Measurements from ENCODE around the gene ASIC3.
A peak's percentile ranks its signal among the peaks of the same experiment; 100 is the strongest.

Gene ASIC3

GRCh38 chr7:151056666-151057505 is 8.6 kb downstream of the ASIC3 start:
- DNase-seq (ENCODE audit: low read depth): no peak

GRCh38 chr7:151057506-151057988 is 9.2 kb downstream of the ASIC3 start, which contains the start of gene CDK5:
CDK5 (minus strand) TSS chr7:151057897; CDS start chr7:151057848, 49 bp downstream.
- no peak for DNase-seq (ENCODE audit: low read depth)

GRCh38 chr7:151057989-151058780 is 9.9 kb downstream of the ASIC3 start:
- peak; percentile 97 for DNase-seq (ENCODE audit: low read depth)

GRCh38 chr7:151058781-151059366 is 10.5 kb downstream of the ASIC3 start:
- no peak for DNase-seq (ENCODE audit: low read depth)

- peak; percentile 57 for DNase-seq (ENCODE audit: low read depth)
Measured at GRCh38 chr7:151059367-151060112, 11.2 kb downstream of the ASIC3 start, which contains the start of gene SLC4A2. SLC4A2 (plus strand) TSS chr7:151059589; CDS start chr7:151061988, 2,399 bp downstream.

GRCh38 chr7:151060113-151060415 is 11.7 kb downstream of the ASIC3 start:
- no peak for DNase-seq (ENCODE audit: low read depth)

GRCh38 chr7:151060416-151061212 is 12.3 kb downstream of the ASIC3 start:
- no peak for DNase-seq (ENCODE audit: low read depth)

GRCh38 chr7:151061213-151062110 is 13.1 kb downstream of the ASIC3 start:
- no peak for DNase-seq (ENCODE audit: low read depth)

GRCh38 chr7:151062111-151062398 is 13.7 kb downstream of the ASIC3 start:
- no peak for DNase-seq (ENCODE audit: low read depth)

GRCh38 chr7:151062399-151063211 is 14.3 kb downstream of the ASIC3 start:
- no peak for DNase-seq (ENCODE audit: low read depth)

GRCh38 chr7:151063212-151063561 is 14.9 kb downstream of the ASIC3 start:
- DNase-seq (ENCODE audit: low read depth): no peak

- DNase-seq (ENCODE audit: low read depth): no peak
Measured at GRCh38 chr7:151064454-151064853, 16.1 kb downstream of the ASIC3 start.

- no peak for DNase-seq (ENCODE audit: low read depth)
Measured at GRCh38 chr7:151064993-151065392, 16.7 kb downstream of the ASIC3 start.

GRCh38 chr7:151065516-151065915 is 17.2 kb downstream of the ASIC3 start:
- no peak for DNase-seq (ENCODE audit: low read depth)

- no peak for DNase-seq (ENCODE audit: low read depth)
Measured at GRCh38 chr7:151066273-151066974, 18.1 kb downstream of the ASIC3 start.

- DNase-seq (ENCODE audit: low read depth): no peak
Measured at GRCh38 chr7:151068069-151068773, 19.9 kb downstream of the ASIC3 start.

- DNase-seq (ENCODE audit: low read depth): no peak
Measured at GRCh38 chr7:151069841-151070573, 21.7 kb downstream of the ASIC3 start.
